GM23248 (cell line): ENCODE measurements around the gene DZIP1.

Source experiments
- EZH2 ChIP-seq: fragments of 200-600 bp; sonication (generic); IDR thresholded peaks from 2 replicates; pipeline ENCODE4 v1.6.1; 2018; ENCODE audit warnings: antibody characterized with exemption, mild to moderate bottlenecking; ENCODE audit not compliant: insufficient read depth, poor library complexity, severe bottlenecking
- EZH2phosphoT487 ChIP-seq: fragments of 200-600 bp; sonication (generic); IDR thresholded peaks from 2 replicates; pipeline ENCODE4 v1.6.1; 2018; ENCODE audit warnings: antibody characterized with exemption, moderate library complexity, mild to moderate bottlenecking, low read depth; ENCODE audit not compliant: insufficient read depth

DNA sequence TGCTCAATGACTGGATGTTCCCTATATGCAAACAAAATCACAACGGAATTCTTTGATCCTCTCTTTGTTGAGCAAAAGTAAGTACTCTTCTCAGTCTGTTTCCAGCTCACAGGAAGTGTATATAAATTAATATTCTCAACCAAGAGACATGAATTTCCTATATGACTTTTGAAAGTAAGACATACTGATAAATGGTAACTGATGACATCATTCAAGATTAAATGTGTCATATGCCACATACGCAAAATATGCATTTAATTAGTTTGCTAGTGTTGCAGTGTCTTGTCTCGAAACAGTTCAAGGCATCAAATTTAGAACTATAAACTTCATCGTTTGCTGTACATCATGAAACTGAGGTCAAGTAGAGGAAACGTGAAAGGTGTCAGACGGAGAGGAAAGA is 84.1 kb downstream of the DZIP1 start:
- TF ChIP-seq EZH2 (no peak), EZH2phosphoT487 (no peak)
